NCI-H1048 (cell line): ENCODE measurements around the gene NBAS.

Source experiments
- DNase-seq: peaks from one replicate; lab custom pipeline; 2025; lab: John Stamatoyannopoulos, UW

The NBAS gene

DNA sequence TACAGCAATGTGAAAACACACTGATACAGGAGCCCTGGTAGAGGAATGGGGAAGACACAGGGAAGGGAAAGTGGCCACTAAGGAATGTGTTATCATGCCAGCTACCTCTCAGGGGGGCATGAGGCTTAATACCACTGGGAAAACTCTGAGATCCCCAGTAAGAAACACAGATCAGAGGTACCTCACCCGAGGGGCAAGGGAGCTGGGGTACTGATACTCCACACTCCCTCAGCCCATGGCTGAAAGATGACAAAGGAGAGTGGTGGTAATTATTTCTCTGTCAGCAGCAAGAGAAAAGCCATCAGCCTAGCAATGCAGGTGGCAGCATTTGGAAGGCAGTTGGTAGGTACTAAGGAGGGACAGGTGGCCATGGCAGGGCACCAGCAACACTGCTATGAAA is 434.8 kb downstream of the NBAS start:
- no peak for DNase-seq

DNA sequence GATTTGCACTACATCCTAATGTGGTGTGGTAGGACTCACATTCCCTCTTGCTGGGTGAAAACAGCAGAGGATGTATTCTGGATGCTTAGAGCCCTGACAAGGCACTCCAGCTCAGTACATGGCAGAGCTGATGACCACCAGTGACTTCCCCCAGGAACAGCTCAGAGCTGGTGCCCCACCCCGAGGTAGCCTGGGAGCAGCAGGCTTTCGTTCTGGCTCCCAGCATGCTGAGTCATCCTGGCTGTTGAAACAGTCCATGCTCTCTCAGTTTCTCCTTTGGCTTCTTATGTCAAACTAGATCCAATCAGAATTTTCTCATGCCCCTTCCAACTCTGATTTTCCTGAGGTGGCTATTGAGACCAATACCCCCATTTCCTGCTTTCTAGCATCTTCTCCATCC is 438.2 kb downstream of the NBAS start:
- DNase-seq = no peak

DNA sequence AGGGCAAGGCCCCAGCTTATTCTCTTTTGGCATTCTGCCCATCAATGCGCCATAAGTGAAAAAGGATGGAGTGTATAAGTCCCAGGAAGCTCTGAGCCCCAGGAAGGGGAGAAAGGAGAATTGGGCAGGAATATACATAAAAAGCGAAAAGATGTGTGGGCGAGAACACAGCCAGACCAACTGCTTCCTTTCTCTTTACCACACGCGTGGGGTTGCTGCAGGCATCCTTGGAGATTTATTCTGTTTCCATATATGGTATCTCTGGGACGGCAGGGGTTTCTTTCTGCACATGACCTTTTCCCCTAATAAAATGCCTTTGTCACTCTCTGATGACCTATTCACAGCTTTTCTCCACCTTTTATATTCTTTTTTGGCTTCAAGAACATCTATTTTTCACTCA is 440.5 kb downstream of the NBAS start:
- DNase-seq = no peak

DNA sequence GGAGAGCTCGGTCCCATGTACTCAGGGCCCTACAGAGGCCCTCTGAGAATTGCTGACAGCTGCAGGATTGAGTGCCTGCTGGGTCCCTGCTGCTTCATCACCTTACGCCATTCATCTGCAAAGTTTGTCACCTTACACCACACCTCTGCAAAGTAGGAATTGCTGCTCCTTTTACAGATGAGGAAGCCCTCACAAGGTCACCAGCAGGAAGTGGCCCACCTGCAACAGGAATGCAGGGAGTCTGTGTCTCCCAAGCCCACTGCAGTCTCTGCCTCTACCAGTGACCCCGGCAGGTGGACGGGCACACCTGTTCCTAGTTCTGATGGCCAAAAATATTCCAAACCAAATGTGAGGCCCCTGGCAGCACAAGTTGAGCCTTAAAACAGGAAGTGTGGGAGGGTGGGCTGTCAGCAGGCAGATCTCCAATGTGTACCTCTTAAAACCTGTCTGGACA is 441.4 kb downstream of the NBAS start:
- no peak for DNase-seq

DNA sequence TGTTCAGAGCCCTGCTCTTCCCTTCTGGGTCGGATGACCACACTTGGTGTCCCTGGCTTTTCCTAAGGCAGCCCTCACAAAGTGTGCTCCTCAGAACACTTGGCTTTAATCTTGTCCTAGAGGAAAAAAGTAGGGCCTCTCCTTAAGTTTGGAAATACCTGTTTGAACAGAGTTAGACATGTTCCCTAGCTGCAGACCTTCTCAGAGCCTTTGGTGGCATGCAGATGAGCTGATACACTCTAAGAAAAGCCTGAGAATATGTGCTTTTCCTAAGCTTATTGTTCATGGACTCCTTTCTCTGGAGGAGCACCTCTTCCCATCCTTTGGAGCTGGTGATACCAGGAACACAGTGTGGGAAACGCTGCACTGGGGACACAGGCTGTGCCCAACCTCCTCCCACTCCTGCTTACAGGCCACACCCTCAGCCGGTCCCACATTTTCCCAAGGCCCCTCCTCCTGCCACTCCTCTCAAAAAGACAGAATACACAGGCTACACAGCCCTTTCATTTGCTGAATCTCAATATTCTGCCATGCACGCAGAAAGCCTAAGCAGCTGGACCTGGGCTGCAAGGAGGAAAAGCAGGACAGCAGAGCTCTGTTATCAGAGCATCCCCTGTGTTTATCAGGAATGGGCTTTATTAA is 443.6 kb downstream of the NBAS start:
- DNase-seq = no peak
